HepG2 (cell line): ENCODE results near the gene ABHD4. TPM values are rescaled to one million over a fixed set of nuclear protein-coding genes. Genes with fewer than 3 reads are reported as not detected.

Experiments used
- BRCA1 ChIP-seq: sonication (generic); formaldehyde crosslinking; IDR thresholded peaks from 2 replicates; pipeline ENCODE4 v1.4.0; 2020; ENCODE audit warnings: missing genetic modification reagents
- CHCHD3 ChIP-seq: sonication (generic); formaldehyde crosslinking; IDR thresholded peaks from 2 replicates; pipeline ENCODE4 v1.8.0; 2022; ENCODE audit warnings: mild to moderate bottlenecking, missing genetic modification reagents, moderate library complexity
- JARID2 ChIP-seq: sonication (generic); formaldehyde crosslinking; IDR thresholded peaks from 2 replicates; pipeline ENCODE4 v1.8.1; 2023; ENCODE audit warnings: missing genetic modification reagents, inconsistent platforms; ENCODE audit not compliant: insufficient replicate concordance
- NFE2L1 ChIP-seq: sonication (generic); formaldehyde crosslinking; IDR thresholded peaks from 2 replicates; pipeline ENCODE4 v1.4.0; 2020; ENCODE audit warnings: missing genetic modification reagents, mild to moderate bottlenecking, borderline replicate concordance
- PAX8 ChIP-seq: sonication (generic); formaldehyde crosslinking; IDR thresholded peaks from 2 replicates; pipeline ENCODE4 v1.8.0; 2022; ENCODE audit warnings: mild to moderate bottlenecking, missing genetic modification reagents, borderline replicate concordance
- SMARCC2 ChIP-seq: fragments of 450-650 bp; IDR thresholded peaks from 2 replicates; pipeline ENCODE4 v1.6.1; 2017; ENCODE audit warnings: antibody characterized with exemption, mild to moderate bottlenecking
- SMARCE1 ChIP-seq: fragments of 450-650 bp; IDR thresholded peaks from 2 replicates; pipeline ENCODE4 v1.6.1; 2017; ENCODE audit warnings: borderline replicate concordance
- TGIF2 ChIP-seq: IDR thresholded peaks from 2 replicates; pipeline ENCODE4 v1.6.1; 2016; ENCODE audit warnings: control low read depth, missing compliant biosample characterization
- ZBTB3 ChIP-seq: sonication (generic); formaldehyde crosslinking; IDR thresholded peaks from 2 replicates; pipeline ENCODE4 v1.4.0; 2020; ENCODE audit warnings: low read depth, mild to moderate bottlenecking, moderate library complexity, missing genetic modification reagents, borderline replicate concordance
- ZFP90 ChIP-seq: sonication (generic); formaldehyde crosslinking; IDR thresholded peaks from 2 replicates; pipeline ENCODE4 v1.8.0; 2022; ENCODE audit warnings: missing genetic modification reagents, mild to moderate bottlenecking, inconsistent platforms, borderline replicate concordance
- ZNF253 ChIP-seq: sonication (generic); formaldehyde crosslinking; IDR thresholded peaks from 2 replicates; pipeline ENCODE4 v1.8.0; 2022; ENCODE audit warnings: mild to moderate bottlenecking, missing genetic modification reagents, borderline replicate concordance
- ZNF350 ChIP-seq: sonication (generic); formaldehyde crosslinking; IDR thresholded peaks from 2 replicates; pipeline ENCODE4 v1.4.0; 2020; ENCODE audit warnings: mild to moderate bottlenecking, low read depth, missing genetic modification reagents, borderline replicate concordance
- ZNF546 ChIP-seq: sonication (generic); formaldehyde crosslinking; conservative IDR thresholded peaks from 2 replicates; pipeline ENCODE4 v1.8.1; 2023; ENCODE audit warnings: mild to moderate bottlenecking, missing genetic modification reagents
- ZNF547 ChIP-seq: sonication (generic); formaldehyde crosslinking; IDR thresholded peaks from 2 replicates; pipeline ENCODE4 v1.5.1; 2020; ENCODE audit warnings: mild to moderate bottlenecking, missing genetic modification reagents
- ZNF713 ChIP-seq: sonication (generic); formaldehyde crosslinking; IDR thresholded peaks from 2 replicates; pipeline ENCODE4 v1.4.0; 2020; ENCODE audit warnings: mild to moderate bottlenecking, missing genetic modification reagents
- ZSCAN30 ChIP-seq: sonication (generic); formaldehyde crosslinking; IDR thresholded peaks from 2 replicates; pipeline ENCODE4 v1.5.0; 2020; ENCODE audit warnings: mild to moderate bottlenecking, missing genetic modification reagents
- polyA plus RNA-seq, 8 experiments: library from polyadenylated mRNA; depleted of rRNA in 3 of 8; stranded (reverse) in 7 of 8; unstranded in 1 of 8; fragments of >200 nt; fragmentation: Illumina TruSeq in 4 of 8; extraction: Trizol in 4 of 8; gene quantifications; 2 replicates each; pipeline versions ENCODE4 v1.2.1 to v1.2.3, GENCODE V29; 2011 to 2016; ENCODE audit warnings: low read depth in 4 of 8, missing spikeins in 1 of 8, mixed read lengths in 1 of 8; ENCODE audit not compliant: insufficient read depth in 1 of 8
- total RNA-seq, 5 experiments: library from RNA; depleted of rRNA; stranded (reverse); fragments of >200 nt; fragmentation: Illumina TruSeq; extraction: Trizol; gene quantifications; 2 replicates each; pipeline ENCODE4 v1.2.3, GENCODE V29; 2016; ENCODE audit warnings: low read depth in 1 of 5
- TF ChIP-seq, protein P1 (sequence below): sonication (generic); formaldehyde crosslinking; conservative IDR thresholded peaks from 2 replicates; pipeline ENCODE4 v1.8.1; 2023; ENCODE audit warnings: missing genetic modification reagents
- TF ChIP-seq, protein P2 (sequence below): IDR thresholded peaks from 2 replicates; pipeline ENCODE4 v1.6.1; 2016; ENCODE audit warnings: missing genetic modification reagents, missing compliant biosample characterization
- TF ChIP-seq, protein P3 (sequence below): sonication (generic); formaldehyde crosslinking; IDR thresholded peaks from 2 replicates; pipeline ENCODE4 v1.5.1; 2020; ENCODE audit warnings: missing genetic modification reagents, mild to moderate bottlenecking, borderline replicate concordance
- TF ChIP-seq, protein P4 (sequence below): sonication (generic); formaldehyde crosslinking; IDR thresholded peaks from 2 replicates; pipeline ENCODE4 v1.8.1; 2023; ENCODE audit warnings: mild to moderate bottlenecking, missing genetic modification reagents, borderline replicate concordance
- TF ChIP-seq, protein P5 (sequence below): IDR thresholded peaks from 2 replicates; pipeline ENCODE4 v1.6.1; 2018; ENCODE audit warnings: missing genetic modification reagents, mild to moderate bottlenecking, missing compliant biosample characterization
- TF ChIP-seq, protein P6 (sequence below): sonication (generic); formaldehyde crosslinking; IDR thresholded peaks from 2 replicates; pipeline ENCODE4 v1.8.1; 2022; ENCODE audit warnings: mild to moderate bottlenecking, missing genetic modification reagents

ABHD4 gene
- total and polyA plus RNA-seq, 2 of the 13 experiments (the other 11 are each of a cell fraction or from before 2014, with no cell fraction given): 16.1 to 47.5 TPM

DNA sequence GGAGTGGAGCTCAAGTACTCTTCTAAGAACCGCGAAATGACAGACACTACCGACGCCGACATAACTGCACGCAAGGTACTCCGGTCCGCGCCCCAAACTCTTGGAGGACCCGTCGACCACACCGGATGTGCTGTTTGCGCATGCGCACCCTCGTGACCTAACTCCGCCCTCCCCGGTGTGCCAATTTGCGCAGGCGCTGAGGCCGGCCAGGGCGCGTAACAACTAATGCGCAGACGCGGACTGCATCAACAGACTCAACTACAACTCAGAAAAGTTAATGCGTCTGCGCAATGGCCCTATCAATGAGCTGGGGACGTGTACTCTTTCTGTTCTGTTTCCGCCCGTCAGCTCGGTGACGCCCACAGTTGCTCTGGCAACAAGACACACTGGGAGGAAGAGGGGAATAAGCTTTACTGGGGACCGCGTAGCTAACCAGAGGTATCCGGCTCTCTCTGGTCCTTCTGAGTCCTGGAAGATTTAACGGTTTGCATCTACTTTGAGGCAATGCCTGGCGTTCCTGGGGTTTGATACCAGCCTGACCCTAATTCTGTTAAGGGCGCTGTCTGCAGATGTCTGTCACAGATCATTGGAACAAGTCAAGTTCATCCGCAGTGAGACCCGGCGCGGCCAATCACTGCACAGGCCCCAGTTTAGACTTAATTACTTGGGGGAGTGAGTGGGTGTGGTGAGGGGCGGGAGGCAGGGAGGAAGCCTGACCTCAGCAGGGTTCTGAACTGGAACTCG is 8.8 kb upstream of the ABHD4 start, which contains the start of gene DAD1 (continued):
- TF ChIP-seq, protein P1, sequence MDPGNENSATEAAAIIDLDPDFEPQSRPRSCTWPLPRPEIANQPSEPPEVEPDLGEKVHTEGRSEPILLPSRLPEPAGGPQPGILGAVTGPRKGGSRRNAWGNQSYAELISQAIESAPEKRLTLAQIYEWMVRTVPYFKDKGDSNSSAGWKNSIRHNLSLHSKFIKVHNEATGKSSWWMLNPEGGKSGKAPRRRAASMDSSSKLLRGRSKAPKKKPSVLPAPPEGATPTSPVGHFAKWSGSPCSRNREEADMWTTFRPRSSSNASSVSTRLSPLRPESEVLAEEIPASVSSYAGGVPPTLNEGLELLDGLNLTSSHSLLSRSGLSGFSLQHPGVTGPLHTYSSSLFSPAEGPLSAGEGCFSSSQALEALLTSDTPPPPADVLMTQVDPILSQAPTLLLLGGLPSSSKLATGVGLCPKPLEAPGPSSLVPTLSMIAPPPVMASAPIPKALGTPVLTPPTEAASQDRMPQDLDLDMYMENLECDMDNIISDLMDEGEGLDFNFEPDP (CRISPR knock-in tag): no peak
- TF ChIP-seq PAX8 (CRISPR knock-in tag) (no peak), ZBTB3 (CRISPR knock-in tag) (0 out of 2 replicates have a peak, but pooled peaks have one; percentile 14), ZFP90 (no peak; the same call in 1 of the 2 replicates), ZNF350 (CRISPR knock-in tag) (peak; percentile 98), BRCA1 (CRISPR knock-in tag) (no peak), SMARCE1 (no peak), ZNF253 (no peak), ZNF546 (peak; percentile 92; the same call in 1 of the 2 replicates), NFE2L1 (CRISPR knock-in tag) (no peak), ZNF713 (no peak), ZSCAN30 (no peak), CHCHD3 (CRISPR knock-in tag) (no peak), TGIF2 (CRISPR knock-in tag) (peak; percentile 72), JARID2 (CRISPR knock-in tag) (no peak), ZNF547 (CRISPR knock-in tag) (peak; percentile 99), SMARCC2 (no peak)
- TF ChIP-seq, protein P2, sequence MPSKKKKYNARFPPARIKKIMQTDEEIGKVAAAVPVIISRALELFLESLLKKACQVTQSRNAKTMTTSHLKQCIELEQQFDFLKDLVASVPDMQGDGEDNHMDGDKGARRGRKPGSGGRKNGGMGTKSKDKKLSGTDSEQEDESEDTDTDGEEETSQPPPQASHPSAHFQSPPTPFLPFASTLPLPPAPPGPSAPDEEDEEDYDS: peak; percentile 86
- TF ChIP-seq, protein P3, sequence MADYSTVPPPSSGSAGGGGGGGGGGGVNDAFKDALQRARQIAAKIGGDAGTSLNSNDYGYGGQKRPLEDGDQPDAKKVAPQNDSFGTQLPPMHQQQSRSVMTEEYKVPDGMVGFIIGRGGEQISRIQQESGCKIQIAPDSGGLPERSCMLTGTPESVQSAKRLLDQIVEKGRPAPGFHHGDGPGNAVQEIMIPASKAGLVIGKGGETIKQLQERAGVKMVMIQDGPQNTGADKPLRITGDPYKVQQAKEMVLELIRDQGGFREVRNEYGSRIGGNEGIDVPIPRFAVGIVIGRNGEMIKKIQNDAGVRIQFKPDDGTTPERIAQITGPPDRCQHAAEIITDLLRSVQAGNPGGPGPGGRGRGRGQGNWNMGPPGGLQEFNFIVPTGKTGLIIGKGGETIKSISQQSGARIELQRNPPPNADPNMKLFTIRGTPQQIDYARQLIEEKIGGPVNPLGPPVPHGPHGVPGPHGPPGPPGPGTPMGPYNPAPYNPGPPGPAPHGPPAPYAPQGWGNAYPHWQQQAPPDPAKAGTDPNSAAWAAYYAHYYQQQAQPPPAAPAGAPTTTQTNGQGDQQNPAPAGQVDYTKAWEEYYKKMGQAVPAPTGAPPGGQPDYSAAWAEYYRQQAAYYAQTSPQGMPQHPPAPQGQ (CRISPR knock-in tag): peak; percentile 99; the same call in 1 of the 2 replicates
- TF ChIP-seq, protein P4, sequence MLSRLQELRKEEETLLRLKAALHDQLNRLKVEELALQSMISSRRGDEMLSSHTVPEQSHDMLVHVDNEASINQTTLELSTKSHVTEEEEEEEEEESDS (CRISPR knock-in tag): no peak
- TF ChIP-seq, protein P5, sequence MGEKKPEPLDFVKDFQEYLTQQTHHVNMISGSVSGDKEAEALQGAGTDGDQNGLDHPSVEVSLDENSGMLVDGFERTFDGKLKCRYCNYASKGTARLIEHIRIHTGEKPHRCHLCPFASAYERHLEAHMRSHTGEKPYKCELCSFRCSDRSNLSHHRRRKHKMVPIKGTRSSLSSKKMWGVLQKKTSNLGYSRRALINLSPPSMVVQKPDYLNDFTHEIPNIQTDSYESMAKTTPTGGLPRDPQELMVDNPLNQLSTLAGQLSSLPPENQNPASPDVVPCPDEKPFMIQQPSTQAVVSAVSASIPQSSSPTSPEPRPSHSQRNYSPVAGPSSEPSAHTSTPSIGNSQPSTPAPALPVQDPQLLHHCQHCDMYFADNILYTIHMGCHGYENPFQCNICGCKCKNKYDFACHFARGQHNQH (CRISPR knock-in tag): peak; percentile 66
- TF ChIP-seq, protein P6, sequence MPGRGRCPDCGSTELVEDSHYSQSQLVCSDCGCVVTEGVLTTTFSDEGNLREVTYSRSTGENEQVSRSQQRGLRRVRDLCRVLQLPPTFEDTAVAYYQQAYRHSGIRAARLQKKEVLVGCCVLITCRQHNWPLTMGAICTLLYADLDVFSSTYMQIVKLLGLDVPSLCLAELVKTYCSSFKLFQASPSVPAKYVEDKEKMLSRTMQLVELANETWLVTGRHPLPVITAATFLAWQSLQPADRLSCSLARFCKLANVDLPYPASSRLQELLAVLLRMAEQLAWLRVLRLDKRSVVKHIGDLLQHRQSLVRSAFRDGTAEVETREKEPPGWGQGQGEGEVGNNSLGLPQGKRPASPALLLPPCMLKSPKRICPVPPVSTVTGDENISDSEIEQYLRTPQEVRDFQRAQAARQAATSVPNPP (CRISPR knock-in tag): peak; percentile 50; the same call in 1 of the 2 replicates
